HG02571 (cell line): ENCODE measurements around the gene ARHGEF19.
"Not testable (repeated sequence)": the region's sequence is repeated elsewhere in the genome, so short reads cannot be mapped to it uniquely, and the experiment has no call there.

ENCODE experiments used
- ATAC-seq: cut with Tn5 transposase; IDR thresholded peaks from one replicate; pipeline ENCODE4 v1.9.1; 2021; ENCODE audit warnings: mild to moderate bottlenecking, moderate library complexity; ENCODE audit not compliant: unreplicated experiment

Gene ARHGEF19

DNA sequence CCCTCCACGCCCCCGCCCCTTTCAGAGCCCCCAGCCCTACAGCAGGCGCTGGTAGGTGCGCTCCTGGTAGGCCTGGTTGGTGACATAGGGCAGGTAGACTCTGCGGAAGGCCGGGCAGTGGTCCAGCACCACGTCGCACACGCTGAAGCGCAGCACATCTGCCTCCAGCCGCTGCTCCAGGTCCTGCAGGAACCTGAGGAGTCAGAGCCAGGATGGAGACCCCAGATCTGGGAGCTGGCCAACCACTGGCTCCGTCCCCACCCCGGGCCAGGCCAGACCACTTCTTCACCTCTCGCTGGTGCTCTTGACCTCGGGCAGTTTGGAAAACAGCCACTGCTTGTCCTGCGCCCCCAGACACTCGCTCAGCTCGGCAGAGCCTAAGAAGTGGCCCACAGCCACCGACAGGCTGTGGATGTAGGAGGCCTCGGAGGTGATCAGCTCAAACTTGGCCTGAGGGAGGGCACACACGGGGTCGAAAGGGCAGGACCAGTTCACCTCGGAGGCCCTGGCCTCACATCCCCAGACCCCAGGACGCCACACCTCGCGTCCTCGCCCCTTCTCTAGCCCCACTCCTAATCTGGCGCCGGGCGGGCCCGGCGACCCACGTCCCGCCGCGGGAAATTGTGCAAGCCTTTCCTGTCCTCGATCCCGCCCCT lies 6.4 kb downstream of the ARHGEF19 start:
- peak; percentile 12 for ATAC-seq

DNA sequence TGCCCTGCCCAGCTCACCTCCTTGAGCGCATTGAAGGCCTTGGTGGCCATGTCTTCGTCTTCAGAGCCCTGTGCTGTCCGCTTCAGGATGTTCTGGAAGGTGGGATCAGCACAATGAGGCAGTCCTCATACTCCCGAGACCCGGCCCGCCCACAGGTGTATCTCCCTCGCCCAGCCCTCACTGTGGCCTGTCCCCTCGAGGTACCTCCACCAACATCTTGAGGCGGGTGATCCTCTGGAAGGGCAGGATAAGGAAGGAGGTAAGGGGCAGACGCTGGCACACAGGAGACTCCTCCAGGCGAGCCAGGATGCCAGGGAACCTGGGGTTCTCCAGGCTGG lies 7.1 kb downstream of the ARHGEF19 start:
- ATAC-seq, result no peak

DNA sequence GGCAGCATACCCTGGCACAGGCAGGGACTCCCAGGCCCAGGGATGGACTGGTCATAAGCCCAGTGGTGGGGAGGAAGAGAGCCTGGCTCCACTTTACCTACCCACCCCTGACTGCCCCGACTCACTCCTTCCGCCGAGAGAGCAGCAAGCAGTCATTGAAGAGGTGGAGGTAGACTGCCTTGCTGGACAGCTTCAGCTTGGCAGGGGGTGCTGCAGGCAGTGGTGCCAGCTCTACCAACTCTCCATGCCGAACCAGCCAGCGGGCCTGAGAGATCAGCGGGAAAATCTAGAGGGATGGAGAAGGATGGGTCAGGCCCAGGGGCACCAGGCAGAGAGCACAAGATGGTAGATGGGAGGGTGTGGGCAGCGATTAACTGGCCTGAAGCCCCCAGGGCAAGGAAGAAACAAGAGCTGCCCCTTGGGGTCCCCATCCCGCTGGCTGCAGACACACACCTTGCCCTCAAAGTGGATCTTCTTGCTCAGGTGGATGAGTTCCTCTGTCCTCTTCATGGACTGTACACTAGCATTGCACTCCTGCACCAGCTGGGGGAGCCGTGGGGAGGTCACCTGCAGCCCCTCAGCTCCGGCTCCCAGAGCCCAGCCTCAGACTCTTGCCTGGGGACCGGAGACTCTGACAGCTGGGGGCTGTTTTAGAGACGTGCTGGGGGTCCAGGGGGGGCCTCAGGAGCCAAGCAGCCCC lies 7.7 kb downstream of the ARHGEF19 start:
- ATAC-seq, result no peak

DNA sequence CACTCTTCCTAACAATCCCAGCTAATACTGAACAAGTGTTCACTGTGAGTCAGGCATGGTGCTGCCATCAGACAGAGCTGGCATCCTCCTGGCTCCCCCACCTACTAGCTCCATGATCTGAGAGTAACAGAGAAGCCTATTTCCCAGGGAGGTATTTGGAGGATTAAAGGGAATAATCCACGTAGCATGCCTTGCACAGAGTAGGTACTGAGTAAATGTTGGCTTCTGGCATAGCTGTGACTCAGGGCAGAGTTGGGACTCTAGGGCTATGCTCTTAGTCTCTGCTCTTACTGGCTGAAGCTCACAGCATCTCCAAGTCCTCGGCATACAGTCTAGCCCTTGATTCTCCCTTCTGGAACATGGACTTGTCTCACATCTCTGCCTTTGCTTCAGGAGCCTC lies 8.2 kb downstream of the ARHGEF19 start:
- ATAC-seq, result no peak

DNA sequence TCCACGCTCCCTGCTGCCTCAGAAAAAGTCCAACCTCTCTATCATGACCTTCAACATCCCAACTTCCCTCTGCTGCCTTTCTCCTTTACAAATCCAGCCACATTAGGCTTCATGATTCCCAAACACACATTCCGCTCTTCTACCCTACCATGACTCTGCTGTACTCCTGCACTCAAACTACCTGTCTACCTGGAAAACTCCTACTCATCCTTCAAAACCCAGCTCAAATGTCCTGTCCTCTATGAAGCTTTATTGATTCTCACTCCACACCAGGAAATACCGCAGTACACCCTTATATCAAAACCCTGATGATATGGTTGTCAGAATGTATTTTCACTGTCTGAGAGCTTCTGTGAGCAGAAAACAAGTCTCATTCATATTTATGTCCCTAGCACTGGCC lies 8.9 kb downstream of the ARHGEF19 start:
- ATAC-seq, result no peak

DNA sequence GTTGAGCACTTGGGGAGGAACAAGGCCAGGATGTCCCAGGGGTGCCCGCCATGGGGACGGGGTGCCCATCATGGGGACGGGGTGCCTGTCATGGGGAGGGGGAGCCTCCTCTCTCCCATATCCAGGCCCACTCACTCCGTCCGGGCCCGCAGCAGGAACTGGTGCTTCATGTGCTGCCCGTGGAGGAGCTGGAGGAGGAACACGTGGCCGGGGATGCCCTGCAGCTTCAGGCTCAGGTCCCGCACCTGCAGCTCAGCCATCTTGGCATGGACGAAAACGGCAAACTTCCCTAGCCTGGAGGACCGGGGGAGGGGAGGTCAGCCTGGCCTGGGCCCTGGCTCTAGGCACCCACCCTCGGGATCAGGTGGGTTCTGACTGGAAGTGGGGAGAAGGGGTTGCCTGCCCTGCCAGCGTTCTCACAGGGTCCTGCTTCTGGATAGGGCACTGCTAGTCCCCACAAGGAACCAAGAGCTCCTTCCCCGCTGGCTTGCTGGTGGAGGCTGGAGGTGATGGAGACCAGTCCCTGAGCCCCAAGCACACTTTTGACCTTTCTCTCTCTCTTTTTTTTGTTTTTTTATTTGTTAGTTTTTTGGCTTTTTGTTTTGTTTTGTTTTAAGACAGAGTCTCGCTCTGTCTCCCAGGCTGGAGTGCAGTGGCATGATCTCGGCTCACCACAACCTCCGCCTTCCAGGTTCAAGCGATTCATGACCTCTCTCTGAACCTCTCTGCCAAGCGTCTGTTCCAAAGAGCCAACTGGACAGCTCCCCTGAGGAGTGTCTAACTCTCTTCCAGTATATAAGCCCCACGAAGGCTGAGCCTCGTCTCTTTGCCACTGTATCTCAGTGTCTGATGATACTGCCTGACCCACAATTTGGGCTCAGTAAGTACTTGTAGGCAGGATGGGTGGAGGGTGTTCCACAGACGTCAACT lies 9.9 kb downstream of the ARHGEF19 start:
- no peak for ATAC-seq

DNA sequence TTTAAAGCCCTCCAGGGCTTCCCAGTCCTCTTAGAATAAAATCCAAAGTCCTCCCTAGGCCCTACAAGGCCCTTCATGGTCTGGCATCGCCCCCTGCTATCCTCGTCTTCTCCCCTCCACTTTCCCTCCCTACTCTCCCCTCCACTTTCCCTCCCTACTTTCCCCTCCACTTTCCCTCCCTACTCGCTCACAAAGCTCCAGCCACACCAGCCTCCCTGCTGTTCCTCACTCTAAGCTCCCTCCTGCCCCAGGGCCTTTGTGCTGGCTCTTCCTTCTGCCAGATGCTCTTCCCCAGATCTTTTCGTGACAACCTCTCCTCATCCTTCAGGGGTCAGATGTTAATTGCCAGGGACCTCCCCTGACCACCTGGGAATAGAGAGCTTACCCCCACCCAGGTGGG lies 12.8 kb downstream of the ARHGEF19 start:
- ATAC-seq, result no peak

DNA sequence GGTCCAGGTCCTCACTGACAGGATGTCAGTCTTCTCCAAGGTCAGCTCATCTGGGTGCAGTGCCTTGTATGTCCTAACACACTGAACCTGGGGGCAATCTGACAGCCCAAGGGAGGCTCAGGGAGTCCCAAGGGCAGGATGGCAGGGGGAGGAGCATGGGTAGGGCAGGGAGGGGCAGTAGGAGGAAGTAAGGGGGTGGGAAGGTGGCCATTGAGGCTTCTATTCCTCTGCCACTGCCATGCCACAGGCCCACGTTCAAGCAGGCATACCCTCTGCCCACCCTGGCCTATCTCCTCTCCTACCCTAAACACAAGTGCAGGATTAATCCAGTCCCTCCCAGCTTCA lies 13.3 kb downstream of the ARHGEF19 start:
- ATAC-seq, result no peak

DNA sequence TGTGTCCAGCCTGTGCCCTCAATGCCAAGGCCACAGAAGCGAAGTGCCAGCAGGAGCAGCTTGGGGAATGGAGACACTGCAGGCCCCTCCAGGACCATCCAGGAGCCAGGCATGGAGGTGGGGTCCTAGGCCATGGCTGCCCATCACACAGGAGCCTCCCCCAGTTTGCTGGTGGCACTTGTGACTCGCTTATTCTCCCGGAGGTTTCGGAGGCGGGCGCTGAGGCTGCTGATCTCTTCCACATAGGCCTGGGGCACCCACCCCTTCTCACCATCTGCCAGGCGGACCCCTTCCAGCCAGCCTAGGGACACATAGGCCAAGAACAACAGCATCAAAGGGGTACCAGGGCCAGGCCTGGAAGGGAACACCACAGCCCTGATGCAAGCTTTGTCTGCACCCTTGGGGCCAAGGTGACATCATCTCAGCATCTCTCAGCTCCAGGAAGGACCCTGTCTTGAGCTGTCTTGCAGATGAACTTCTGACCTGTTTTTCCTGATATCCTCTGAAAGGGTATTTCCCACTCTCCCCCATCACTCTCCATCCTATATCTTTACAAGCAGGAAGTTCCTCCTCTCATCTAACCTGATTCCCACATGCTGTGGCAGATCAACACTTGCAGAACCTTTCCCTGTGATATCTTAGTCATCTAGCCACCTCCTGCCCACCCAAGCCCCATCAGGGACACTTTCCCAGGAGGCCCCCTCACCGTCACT lies 13.9 kb downstream of the ARHGEF19 start:
- ATAC-seq, result no peak

DNA sequence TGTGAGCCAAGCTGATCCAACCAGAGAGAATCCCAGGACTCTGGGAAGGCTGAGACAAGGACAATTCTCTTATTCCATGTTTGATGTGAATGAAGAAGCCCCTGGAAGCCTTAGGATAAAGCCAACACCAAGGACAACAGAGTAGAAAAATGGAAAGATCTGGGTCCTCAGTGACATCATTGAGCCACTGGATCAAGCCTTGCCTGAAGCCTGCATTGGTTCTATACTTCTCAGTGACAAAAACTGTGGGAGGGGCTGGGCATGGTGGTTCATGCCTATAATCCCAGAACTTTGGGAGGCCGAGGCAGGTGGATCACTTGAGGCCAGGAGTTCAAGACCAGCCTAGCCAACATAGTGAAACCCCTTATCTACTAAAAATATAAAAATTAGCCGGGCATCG lies 15.6 kb downstream of the ARHGEF19 start:
- no peak for ATAC-seq

DNA sequence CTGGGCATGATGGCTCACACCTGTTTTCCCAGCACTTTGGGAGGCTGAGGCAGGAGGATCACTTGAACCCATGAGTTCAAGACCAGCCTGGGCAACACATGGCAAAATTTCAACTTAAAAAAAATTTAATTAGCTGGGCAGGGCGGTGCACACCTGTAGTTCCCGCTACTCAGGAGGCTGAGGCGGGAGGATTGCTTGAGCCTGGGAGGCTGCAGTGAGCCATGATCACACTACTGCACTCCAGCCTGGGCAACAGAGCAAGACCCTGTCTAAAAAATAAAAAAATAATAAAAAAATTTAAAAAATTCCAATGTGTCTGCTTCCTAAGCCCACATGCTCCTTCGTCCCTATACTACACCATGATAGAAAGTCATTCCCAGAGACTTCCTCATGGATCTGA lies 16.3 kb downstream of the ARHGEF19 start:
- not testable (repeated sequence) for ATAC-seq

DNA sequence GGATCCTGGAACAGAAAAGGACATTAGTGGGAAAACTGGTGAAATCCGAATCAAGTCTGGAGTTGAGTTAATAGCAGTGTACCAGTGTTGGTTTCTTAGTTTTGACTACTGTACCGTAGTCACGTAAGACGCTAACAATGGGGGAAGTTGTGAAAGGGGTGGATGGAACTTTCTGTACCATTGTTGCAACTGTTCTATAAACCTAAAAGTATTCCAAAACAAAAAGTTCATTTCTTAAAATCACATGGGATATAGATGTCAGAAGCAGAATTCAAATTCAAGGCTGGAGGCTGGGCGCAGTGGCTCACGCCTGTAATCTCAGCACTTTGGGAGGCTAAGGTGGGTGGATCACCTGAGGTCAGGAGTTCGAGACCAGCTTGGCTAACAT lies 16.9 kb downstream of the ARHGEF19 start:
- ATAC-seq, result no peak

DNA sequence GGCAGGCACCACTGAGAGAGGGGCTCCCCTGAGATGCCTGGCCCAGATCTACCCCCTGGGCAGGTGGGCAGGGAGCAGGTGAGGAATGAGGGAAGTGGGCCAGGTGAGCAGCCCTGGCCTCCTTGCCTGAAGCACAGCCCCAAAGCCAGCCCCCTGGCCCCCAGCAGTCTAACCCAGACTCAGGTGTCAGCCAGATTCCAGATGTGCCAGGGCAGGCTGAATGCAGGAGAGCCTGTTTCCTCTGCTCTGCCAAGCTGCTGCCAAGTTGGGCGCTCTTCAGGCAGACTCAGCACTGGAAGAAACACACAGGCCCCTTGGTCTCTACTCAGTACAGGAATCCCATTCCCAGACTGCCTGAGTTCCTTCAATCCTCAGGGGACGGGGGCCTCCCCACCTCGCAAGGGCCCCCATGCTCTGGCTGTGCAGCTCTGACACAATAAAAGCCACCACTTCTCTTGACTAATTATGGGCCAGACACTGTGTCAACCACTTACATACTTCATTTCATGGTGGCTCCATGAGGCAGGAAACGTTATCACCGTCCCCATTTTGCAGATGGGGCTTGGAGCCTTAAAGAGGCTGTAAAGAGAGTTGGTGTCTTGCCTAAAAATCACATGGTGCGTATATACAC lies 20.4 kb downstream of the ARHGEF19 start:
- no peak for ATAC-seq

DNA sequence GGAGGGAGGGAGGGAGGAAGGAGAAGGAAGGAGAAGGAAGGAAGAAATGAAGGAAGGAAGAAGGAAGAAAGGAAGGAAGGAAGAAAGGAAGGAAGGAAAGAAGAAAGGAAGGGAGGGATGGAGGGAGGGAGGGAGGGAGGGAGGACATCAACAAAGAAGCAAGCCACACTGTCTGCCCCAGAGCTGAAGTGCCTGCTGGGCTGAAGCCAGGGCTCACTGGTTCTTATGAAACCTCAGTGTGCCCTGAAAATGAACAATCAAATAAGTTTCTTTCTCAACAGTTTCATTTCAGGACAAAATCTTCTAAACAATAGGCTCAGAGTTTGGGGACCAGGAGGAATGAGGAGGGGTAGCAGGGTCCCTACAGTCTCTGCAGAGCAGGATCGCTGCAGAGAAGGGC lies 21.1 kb downstream of the ARHGEF19 start:
- ATAC-seq, result no peak

DNA sequence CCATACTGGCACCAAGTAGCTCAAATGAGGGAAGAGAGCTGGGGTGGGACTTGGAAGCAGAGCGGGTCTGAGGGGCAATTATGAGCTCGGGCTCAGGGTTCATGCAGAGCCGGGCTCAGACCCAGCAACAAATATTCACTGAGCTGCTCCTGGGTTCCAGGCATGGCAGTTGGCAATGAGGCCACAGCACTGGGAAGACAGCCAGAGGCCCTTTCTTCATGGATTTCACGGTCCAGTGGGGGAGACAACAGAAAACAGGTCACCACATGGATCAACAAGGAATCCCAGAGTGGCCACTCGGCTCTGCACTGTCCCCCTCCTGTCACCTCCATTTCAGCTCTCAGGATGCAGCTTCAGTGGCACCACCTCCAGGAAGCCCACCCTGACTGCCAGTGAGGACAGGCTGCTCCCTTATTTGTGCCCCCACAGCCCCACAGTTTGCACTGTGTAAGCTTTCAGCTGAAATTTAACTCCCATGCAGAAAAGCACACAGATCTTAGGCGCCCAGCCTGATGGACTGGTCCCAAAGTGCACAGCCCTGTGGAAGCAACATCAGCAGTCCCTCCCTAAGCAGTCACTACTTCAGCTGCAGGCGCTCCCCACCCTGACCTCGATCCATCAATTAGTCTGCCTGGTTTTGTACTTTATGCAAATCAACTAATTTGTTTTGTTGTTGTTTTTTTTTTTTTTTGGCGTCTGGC lies 22.4 kb downstream of the ARHGEF19 start:
- ATAC-seq, result no peak

DNA sequence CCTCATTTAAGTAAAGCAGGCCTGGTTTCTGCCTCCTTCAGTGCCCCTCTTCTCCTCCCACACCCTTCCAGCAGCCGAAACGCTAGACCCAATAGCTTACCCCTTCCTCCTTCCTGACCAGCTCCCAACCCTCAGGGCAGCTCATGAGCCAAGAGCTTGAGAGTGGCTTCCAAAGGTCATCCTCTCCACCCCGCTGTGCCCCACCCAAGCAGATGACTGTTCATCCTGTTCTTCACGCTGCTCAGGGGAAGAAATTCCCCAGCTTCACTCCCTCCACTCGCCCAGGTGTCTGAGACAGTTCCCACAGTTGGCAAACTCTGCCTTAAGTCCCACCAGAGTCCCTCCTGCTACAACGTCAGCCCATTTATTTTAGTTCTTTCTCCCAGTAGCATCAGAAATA lies 23.4 kb downstream of the ARHGEF19 start:
- ATAC-seq, result no peak

DNA sequence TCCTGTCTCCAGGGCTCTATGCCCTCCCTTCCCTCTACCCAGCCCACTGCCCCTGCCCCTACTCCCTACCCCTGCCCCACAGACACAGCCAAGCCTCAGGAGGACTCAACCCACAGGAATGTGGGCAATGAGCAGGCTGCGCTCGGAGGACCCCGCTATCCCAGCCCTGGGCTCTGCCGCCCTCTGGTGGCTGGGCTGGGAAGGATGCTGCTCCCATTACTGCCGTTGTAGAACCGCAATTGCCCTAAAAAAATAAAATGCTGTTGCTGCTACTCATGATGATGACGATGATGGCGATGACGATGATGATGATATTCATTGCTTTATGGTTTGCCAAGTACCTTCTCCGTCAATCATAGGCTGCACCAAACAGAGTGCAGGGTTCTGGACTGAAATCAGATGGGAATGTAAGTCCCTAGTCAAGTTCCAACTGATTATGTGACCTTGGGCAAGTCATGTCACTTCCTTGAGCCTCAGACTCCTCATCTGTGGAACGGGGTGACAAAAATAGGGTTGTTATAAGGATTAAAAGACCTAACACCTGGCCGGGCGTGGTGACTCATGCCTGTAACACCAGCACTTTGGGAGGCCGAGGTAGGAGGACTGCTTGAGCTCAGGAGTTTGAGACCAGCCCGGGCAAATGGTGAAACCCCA lies 24.6 kb downstream of the ARHGEF19 start:
- no peak for ATAC-seq

DNA sequence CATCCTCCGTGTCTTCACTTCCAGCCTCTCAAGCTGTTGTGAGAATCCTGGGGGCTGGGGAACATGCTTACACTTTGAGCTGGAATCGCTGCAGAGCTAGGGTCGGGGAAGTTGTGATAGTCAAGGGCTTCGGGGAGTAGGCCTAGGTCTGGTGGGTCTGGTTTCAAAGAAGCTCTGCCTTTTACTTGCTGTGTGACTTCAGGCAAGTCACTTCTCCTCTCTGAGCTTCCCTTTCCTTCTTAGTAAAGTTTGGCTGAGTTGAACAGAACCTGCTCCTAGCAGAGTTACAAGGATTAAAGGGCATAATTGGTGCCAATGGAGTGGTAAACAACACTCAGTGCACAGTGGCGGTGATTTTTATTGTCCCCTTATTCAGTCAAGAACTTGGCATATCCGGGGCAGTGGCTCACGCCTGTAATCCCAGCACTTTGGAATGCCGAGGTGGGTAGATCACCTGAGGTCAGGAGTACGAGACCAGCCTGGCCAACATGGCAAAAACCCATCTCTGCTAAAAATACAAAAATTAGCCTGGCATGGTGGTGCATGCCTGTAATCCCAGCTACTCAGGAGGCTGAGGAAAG lies 25.7 kb downstream of the ARHGEF19 start:
- ATAC-seq, result no peak

DNA sequence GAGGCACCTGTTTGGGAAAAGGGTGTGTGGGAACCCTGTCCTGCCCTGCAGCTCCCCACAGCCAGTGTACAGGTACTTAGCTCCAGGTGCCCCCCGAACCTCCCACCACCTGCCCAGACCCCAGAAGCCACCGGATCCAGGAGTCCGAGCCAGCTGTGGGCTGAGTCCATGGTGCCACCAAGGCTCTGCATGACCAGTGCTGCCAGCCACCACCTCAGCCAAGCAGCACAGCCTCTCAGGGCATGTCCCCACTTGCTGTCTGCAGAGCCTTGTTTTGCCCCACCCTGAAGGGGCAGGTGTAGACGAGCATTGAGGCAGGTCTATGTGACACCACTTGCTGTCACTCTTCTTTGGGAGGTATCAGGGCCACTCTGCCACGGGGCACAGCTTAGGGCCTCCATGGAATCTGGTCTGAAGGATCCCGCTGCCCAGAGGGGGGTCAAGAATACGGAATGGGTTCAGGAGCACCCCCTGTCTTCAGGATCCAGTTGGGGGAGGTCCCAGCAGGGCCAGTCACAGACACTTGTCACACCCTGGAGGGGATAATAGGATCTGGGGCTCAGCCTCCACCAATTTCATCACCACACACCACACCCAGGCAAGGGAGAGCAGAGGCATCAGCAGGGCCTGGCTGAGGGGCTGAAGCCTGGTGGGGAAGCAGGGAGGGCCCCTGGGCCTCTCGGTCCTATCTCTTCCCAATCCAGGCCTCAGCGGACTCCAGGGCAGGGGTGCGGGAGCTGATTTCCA lies 27.7 kb downstream of the ARHGEF19 start:
- no peak for ATAC-seq
